Adrenal gland (tissue), 12 donors: ENCODE results near the gene ALDH1A1. TPM values are rescaled to one million over a fixed set of nuclear protein-coding genes. Genes with fewer than 3 reads are reported as not detected.
A peak's percentile ranks its signal among the peaks of the same experiment; 100 is the strongest.
"Not testable (repeated sequence)": the region's sequence is repeated elsewhere in the genome, so short reads cannot be mapped to it uniquely, and the experiment has no call there.

Experiments used
- DNase-seq, 7 donors: peaks; one replicate each; pipeline ENCODE4 v3.0.0-alpha.2; 2019 to 2020
- H3K27ac ChIP-seq, 5 donors: fragments of 200-600 bp; sonication (generic) in 4 of 5; 1 replicate in 3 of 5; 2 replicates in 2 of 5; pipeline versions ENCODE4 v1.5.1 to v1.8.0; 2016 to 2020; ENCODE audit warnings: mild to moderate bottlenecking in 1 of 5
- H3K27me3 ChIP-seq: fragments of 200-600 bp; 2 replicates; pipeline ENCODE4 v1.8.0; 2021
- H3K36me3 ChIP-seq, 2 donors: fragments of 200-600 bp; replicated peaks in 1 of 2; 1 replicate in 1 of 2; 2 replicates in 1 of 2; pipeline versions ENCODE4 v1.5.1 to v1.8.0; 2018 to 2022
- H3K4me1 ChIP-seq, 2 donors: fragments of 200-600 bp; replicated peaks in 1 of 2; 1 replicate in 1 of 2; 2 replicates in 1 of 2; pipeline versions ENCODE4 v1.5.1 to v1.8.0; 2018 to 2021
- H3K4me3 ChIP-seq, 4 donors: fragments of 200-600 bp; sonication (generic) in 3 of 4; one replicate each; pipeline ENCODE4 v1.5.1; 2016 to 2018
- H3K9me3 ChIP-seq, 3 donors: fragments of 200-600 bp; sonication (generic) in 1 of 3; replicated peaks in 1 of 3; 1 replicate in 2 of 3; 2 replicates in 1 of 3; pipeline versions ENCODE4 v1.5.1 to v1.8.0; 2016 to 2021
- CTCF ChIP-seq, 6 experiments: fragments of 450-650 bp in 4 of 6; fragments of 200-600 bp in 2 of 6; sonication (generic) in 1 of 6; IDR thresholded peaks; 1 replicate in 5 of 6; 2 replicates in 1 of 6; pipeline versions ENCODE4 v1.5.1 to v1.8.0; 2016 to 2021; ENCODE audit warnings: antibody characterized with exemption in 6 of 6, mild to moderate bottlenecking in 2 of 6, moderate library complexity in 1 of 6
- POLR2A ChIP-seq, 2 donors: fragments of 450-650 bp; IDR thresholded peaks; one replicate each; pipeline ENCODE4 v1.6.1; 2017; ENCODE audit warnings: antibody characterized with exemption in 2 of 2, mild to moderate bottlenecking in 2 of 2, moderate library complexity in 1 of 2
- WGBS, 4 donors: extraction: QIAGEN DNeasy Blood & Tissue Kit in 2 of 4; methylation state at CpG; one replicate each; pipeline versions ENCODE4 v1.1.5 to v1.1.7; 2013 to 2017; 5-methylcytosine and 5-hydroxymethylcytosine counted together
- intact Hi-C, 2 donors: fragments of 100-400 bp; cut with DNase I; formaldehyde crosslinking; loops; one replicate each; pipeline versions ENCODE4 v1.14.1 to v1.15.0; 2022 to 2023
- polyA plus RNA-seq, 3 donors: library from polyadenylated mRNA; stranded (reverse); fragments of 200-250 nt in 2 of 3; fragments of 350-450 nt in 1 of 3; fragmentation: Illumina TruSeq in 1 of 3; extraction: RNeasy Lipid Tissue Mini Kit (QIAGEN cat#74804) in 1 of 3; gene quantifications; one replicate each; pipeline ENCODE4 v1.2.3, GENCODE V29; 2013 to 2014
- total RNA-seq, 9 donors: library from RNA; depleted of rRNA in 4 of 9; stranded (reverse); fragments of >200 nt in 4 of 9; fragments of 120-200 nt in 1 of 9; fragmentation: NEBNext Ultra II Directional in 1 of 9; extraction: Animal tissue kit (Norgen Biotek cat#: 25700) in 1 of 9; gene quantifications; one replicate each; pipeline versions ENCODE4 v1.1.0 to v1.2.4, GENCODE V29; 2013 to 2023
- donor health status: healthy with polysubstance abuse.
- donor health status: Bipolar disorder and iron deficiency.
- donor health status: DM: yes; HTN: yes; CAD: no.
- donor health status: DM: no; HTN: no; CAD: no.
- donor health status: DM: no; HTN: no; CAD: no.
- donor health status: DM: yes; HTN: yes; CAD: no.

The ALDH1A1 gene
- total and polyA plus RNA-seq, 12 donors: 88.7 to 345 (median 186) TPM

- TF ChIP-seq CTCF (IDR thresholded peaks at IDR 0.05) (no peak), POLR2A (IDR thresholded peaks at IDR 0.05) (no peak)
- peaks cover 5 to 34% of the 10 kb centered on the region in 2 donors for H3K4me1 ChIP-seq
- no peaks in the 10 kb centered on the region for H3K27me3 ChIP-seq
- DNase-seq: no peak
- no peak overlapping the region for H3K27ac ChIP-seq
- no peak overlapping the region for H3K4me3 ChIP-seq
- H3K9me3 ChIP-seq: no peaks in the 10 kb centered on the region
- H3K36me3 ChIP-seq: no peaks in the 10 kb centered on the region
- WGBS, 4 donors: 68 to 79% (median 76%) methylated on average over 3 of the region's 3 CpGs
- intact Hi-C loops: no loop called here
Observed at GRCh38 chr9:72946318-72946717, 6.5 kb downstream of the ALDH1A1 start.

DNA sequence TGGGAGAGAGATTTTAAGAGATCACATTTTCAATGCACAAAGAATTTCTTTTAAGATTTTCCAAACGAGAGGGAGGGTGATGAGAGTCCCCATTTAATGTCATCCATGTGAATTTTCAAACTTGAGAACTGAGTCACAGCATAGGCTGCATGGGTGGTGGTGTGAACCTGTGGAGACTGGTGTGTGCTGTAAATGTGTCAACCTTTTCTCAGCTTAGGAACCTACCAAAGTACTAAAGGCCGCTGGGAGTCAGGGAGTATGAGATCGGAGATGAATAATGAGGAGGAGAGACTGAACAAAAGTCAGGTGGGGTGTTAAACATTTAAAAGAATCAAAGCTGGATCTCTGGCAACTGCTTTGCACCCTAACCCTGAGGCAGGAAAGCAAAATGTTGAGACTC is 7.5 kb downstream of the ALDH1A1 start:
- Histone ChIP-seq H3K9me3 (no peaks in the 10 kb centered on the region), H3K4me1 (peaks cover 5 to 34% of the 10 kb centered on the region in 2 donors), H3K36me3 (no peaks in the 10 kb centered on the region), H3K27ac (peak overlapping the region in 1 of 5 donors; percentile 2), H3K4me3 (no peak overlapping the region), H3K27me3 (no peaks in the 10 kb centered on the region)
- intact Hi-C loops: no loop called here
- 61 to 74% (median 68%) methylated on average over 3 of the region's 3 CpGs for WGBS, 4 donors
- no peak for TF ChIP-seq POLR2A (IDR thresholded peaks at IDR 0.05)
- no peak for TF ChIP-seq CTCF (IDR thresholded peaks at IDR 0.05)
- no peak for DNase-seq

DNA sequence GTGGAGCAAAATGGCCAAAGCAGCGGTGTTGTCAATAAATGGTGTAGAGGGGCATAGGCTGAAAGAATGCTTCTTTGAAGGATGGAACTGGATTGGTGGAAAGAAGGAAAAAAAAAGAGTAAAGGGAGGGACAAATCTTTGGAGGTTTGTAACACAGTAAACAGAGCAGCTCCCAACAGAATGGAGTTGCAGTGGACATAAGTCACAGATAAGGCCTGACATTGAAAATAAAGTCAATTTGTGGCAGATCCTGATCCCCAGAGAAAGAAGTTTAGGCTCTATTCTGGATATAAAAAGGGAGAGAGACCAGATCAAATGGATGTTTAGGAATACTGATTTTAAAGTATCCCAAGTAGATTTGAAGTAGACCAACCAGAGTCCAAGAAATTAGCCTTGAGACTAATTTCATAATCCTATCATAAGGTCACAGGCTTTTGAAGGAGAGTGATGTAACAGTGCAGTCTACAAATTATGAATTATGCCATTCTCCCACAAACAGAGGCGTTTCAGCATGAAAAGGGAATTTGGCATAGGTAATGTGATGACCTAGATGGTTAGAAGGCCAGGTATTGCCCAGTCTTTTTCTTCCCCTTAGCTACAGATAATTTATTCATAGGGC is 8.9 kb downstream of the ALDH1A1 start:
- Histone ChIP-seq H3K4me3 (no peak overlapping the region), H3K27me3 (no peaks in the 10 kb centered on the region), H3K36me3 (peaks cover 0 to 3% of the 10 kb centered on the region in 2 donors), H3K4me1 (peaks cover 5 to 34% of the 10 kb centered on the region in 2 donors), H3K27ac (peak overlapping the region in 1 of 5 donors; percentile 35), H3K9me3 (no peaks in the 10 kb centered on the region)
- 55 to 62% (median 59%) methylated on average over 2 of the region's 2 CpGs for WGBS, 4 donors
- TF ChIP-seq CTCF (IDR thresholded peaks at IDR 0.05) (no peak), POLR2A (IDR thresholded peaks at IDR 0.05) (no peak)
- DNase-seq: no peak
- intact Hi-C loops: no loop called here

- no peaks in the 10 kb centered on the region for H3K9me3 ChIP-seq
- peaks cover 5 to 22% of the 10 kb centered on the region in 2 donors for H3K4me1 ChIP-seq
- DNase-seq: no peak
- peaks cover 0 to 5% of the 10 kb centered on the region in 2 donors for H3K36me3 ChIP-seq
- H3K4me3 ChIP-seq: no peak overlapping the region
- no peak overlapping the region for H3K27ac ChIP-seq
- no peaks in the 10 kb centered on the region for H3K27me3 ChIP-seq
- TF ChIP-seq POLR2A (IDR thresholded peaks at IDR 0.05) (no peak), CTCF (IDR thresholded peaks at IDR 0.05) (no peak)
- WGBS, 4 donors: 91 to 99% (median 94%) methylated on average over 2 of the region's 2 CpGs
- intact Hi-C loops: no loop called here
Observed at GRCh38 chr9:72942451-72942850, 10.4 kb downstream of the ALDH1A1 start.

DNA sequence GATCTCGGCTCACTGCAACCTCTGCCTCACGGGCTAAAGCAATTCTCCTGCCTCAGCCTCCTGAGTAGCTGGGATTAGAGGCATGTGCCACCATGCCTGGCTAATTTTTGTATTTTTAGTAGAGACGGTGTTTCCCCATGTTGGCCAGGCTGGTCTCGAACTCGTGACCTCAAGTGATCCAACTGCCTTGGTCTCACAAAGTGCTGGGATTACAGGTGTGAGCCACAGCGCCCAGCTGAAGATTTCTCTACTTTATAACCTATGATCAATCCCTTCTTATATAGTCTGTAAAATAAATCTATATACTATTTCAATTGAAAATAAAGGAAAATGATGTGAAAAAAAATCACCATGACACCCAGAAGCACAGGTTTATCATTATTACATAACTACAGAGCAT is 13.3 kb downstream of the ALDH1A1 start:
- H3K4me3 ChIP-seq, H3K27me3 ChIP-seq, intact Hi-C loops, H3K27ac ChIP-seq, H3K9me3 ChIP-seq, DNase-seq, H3K36me3 ChIP-seq: not testable (repeated sequence)
- peaks cover 5 to 16% of the 10 kb centered on the region in 2 donors for H3K4me1 ChIP-seq
- WGBS, 4 donors: 84 to 97% (median 90%) methylated on average over 6 of the region's 6 CpGs
